ENCODE data around the gene RHBG.

GRCh38 chr1:156394082-156394481 lies 25.1 kb downstream of the RHBG start:
- no peak for TF ChIP-seq PATZ1 (CRISPR knock-in tag; IDR thresholded peaks at IDR 0.05; ENCODE audit: borderline replicate concordance)
- no peak for TF ChIP-seq TOX (CRISPR knock-in tag; IDR thresholded peaks at IDR 0.05; ENCODE audit: borderline replicate concordance)
- TF ChIP-seq CREB5 (CRISPR knock-in tag; IDR thresholded peaks at IDR 0.05; ENCODE audit: low read depth), result no peak
- no peak for TF ChIP-seq ZFP3 (CRISPR knock-in tag; IDR thresholded peaks at IDR 0.05)
- no peak for TF ChIP-seq RARB (CRISPR knock-in tag; IDR thresholded peaks at IDR 0.05)
- TF ChIP-seq ARNTL (CRISPR knock-in tag; IDR thresholded peaks at IDR 0.05; ENCODE audit: borderline replicate concordance, low read depth), result no peak
- no peak for TF ChIP-seq POU6F1 (CRISPR knock-in tag; IDR thresholded peaks at IDR 0.05; ENCODE audit: borderline replicate concordance, low read depth)
- TF ChIP-seq TSHZ2 (CRISPR knock-in tag; IDR thresholded peaks at IDR 0.05), result no peak
- no peak for TF ChIP-seq OSR1 (CRISPR knock-in tag; IDR thresholded peaks at IDR 0.05)
- TF ChIP-seq GLIS3 (CRISPR knock-in tag; IDR thresholded peaks at IDR 0.05), result no peak
- no peak for TF ChIP-seq TCF4 (CRISPR knock-in tag; IDR thresholded peaks at IDR 0.05; ENCODE audit: borderline replicate concordance)
- TF ChIP-seq SNAI2 (CRISPR knock-in tag; IDR thresholded peaks at IDR 0.05), result no peak
- TF ChIP-seq ISL1 (CRISPR knock-in tag; IDR thresholded peaks at IDR 0.05), result no peak
- TF ChIP-seq PPARA (CRISPR knock-in tag; IDR thresholded peaks at IDR 0.05; ENCODE audit: borderline replicate concordance), result no peak

All from SK-N-SH treated with all-trans-retinoic acid at 6 μM for 48 hours (cell line).